Measurements from ENCODE around the gene PIK3CG.
"Not testable (repeated sequence)": the region's sequence is repeated elsewhere in the genome, so short reads cannot be mapped to it uniquely, and the experiment has no call there.

Gene PIK3CG

GRCh38 chr7:106947244-106947728 is 82.2 kb downstream of the PIK3CG start:
- peak; percentile 49 for DNase-seq (ENCODE audit: extremely low read depth, low read depth)

GRCh38 chr7:106952001-106952657 is 87.0 kb downstream of the PIK3CG start:
- DNase-seq (ENCODE audit: extremely low read depth, low read depth), result no peak
- TF ChIP-seq CTCF (IDR thresholded peaks at IDR 0.05; ENCODE audit: low read depth, low read length), result no peak

More at GRCh38 chr7:106947244-106947728, 82.2 kb downstream of the PIK3CG start:
- peak; percentile 75 for TF ChIP-seq CTCF (IDR thresholded peaks at IDR 0.05; ENCODE audit: low read depth, low read length)

DNA sequence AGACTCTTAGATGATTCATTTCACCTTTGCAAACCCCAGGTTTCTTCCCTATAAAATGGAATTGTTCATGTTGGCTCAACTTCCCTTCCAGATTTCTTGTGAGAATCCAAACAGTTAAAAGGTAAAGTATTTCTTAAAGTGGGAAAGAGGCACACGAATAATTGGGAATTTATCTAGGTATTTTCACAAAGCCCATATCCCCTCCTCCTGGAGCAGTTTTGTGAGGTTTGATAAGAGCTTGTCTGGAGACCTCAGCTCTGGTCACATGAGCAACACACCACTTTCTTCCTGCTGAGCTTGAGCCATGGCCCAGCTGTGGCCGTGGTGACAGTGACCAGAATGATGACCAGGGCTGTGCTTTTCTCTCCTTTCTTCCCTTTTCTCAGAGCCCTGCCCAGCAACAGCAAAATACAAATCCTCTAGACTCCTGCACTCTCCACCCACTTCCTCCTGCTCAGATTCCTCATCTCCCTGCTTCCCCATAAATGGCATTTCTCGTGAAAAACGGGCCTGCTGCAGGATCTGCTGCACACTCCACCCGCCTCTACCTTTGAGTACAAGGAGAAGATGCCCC is 87.7 kb downstream of the PIK3CG start:
- no peak for DNase-seq (ENCODE audit: extremely low read depth, low read depth)
- TF ChIP-seq CTCF (IDR thresholded peaks at IDR 0.05; ENCODE audit: low read depth, low read length), result no peak

DNA sequence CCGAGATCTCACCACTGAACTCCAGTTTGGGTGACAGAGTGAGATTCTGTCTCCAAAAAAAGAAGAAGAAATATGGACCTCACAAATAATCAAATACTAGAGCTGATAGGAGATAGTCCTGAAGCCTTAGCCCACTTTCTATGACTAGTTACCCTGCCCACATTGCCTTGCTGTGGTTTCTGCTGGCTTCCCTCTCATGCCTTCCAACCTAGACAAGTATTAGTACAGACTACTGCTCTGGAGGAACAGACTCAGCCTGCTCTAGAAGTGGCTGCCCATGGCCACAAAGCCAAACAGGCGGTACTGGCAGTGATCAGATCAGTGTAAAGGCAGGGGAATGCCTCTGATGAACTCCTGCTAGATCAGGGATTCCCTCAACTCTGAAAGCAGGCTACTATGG is 89.8 kb downstream of the PIK3CG start:
- no peak for DNase-seq (ENCODE audit: extremely low read depth, low read depth)
- no peak for TF ChIP-seq CTCF (IDR thresholded peaks at IDR 0.05; ENCODE audit: low read depth, low read length)

DNA sequence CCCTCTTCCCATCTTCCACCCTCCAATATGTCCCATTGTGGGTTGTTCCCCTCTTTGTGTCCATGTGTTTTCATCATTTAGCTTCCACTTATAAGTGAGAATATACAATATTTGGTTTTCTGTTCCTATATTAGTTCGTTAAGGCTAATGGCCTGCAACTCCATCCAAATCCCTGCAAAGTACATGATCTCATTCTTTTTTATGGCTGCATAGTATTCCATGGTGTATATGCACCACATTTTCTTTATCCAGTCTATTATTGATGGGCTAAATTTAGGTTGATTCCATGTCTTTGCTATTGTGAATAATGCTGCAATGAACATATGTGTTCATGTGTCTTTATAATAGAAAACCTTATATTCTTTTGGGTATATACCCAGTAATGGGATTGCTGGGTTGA is 90.8 kb downstream of the PIK3CG start:
- not testable (repeated sequence) for DNase-seq (ENCODE audit: extremely low read depth, low read depth)

All from AG09319 (cell line).